CD4-positive, alpha-beta T cell treated with Interferon gamma for 1 hour (primary cell): ENCODE results near the gene FREM1.

Source experiments
- DNase-seq: peaks from one replicate; pipeline ENCODE4 v3.0.0-alpha.2; 2020

The FREM1 gene

GRCh38 chr9:14813336-14814248, 96.6 kb downstream of the FREM1 start:
- no peak for DNase-seq

- DNase-seq, result no peak
Measured at GRCh38 chr9:14812806-14813205, 97.4 kb downstream of the FREM1 start.

- DNase-seq, result no peak
Measured at GRCh38 chr9:14811844-14812243, 98.4 kb downstream of the FREM1 start.

- DNase-seq, result no peak
Measured at GRCh38 chr9:14806941-14807520, 103.2 kb downstream of the FREM1 start.

- no peak for DNase-seq
Measured at GRCh38 chr9:14799030-14799429, 111.2 kb downstream of the FREM1 start.

- DNase-seq, result no peak
Measured at GRCh38 chr9:14797435-14797834, 112.8 kb downstream of the FREM1 start.

- DNase-seq, result no peak
Measured at GRCh38 chr9:14793389-14793788, 116.8 kb downstream of the FREM1 start.

GRCh38 chr9:14790628-14791027, 119.6 kb downstream of the FREM1 start:
- DNase-seq, result no peak

- DNase-seq, result no peak
Measured at GRCh38 chr9:14788846-14789245, 121.4 kb downstream of the FREM1 start.

GRCh38 chr9:14783358-14783757, 126.9 kb downstream of the FREM1 start:
- DNase-seq, result no peak

GRCh38 chr9:14782286-14783051, 127.8 kb downstream of the FREM1 start:
- DNase-seq, result no peak

- no peak for DNase-seq
Measured at GRCh38 chr9:14780693-14781092, 129.5 kb downstream of the FREM1 start.

GRCh38 chr9:14780251-14780650, 130.0 kb downstream of the FREM1 start:
- no peak for DNase-seq

- DNase-seq, result no peak
Measured at GRCh38 chr9:14779566-14780022, 130.6 kb downstream of the FREM1 start.

GRCh38 chr9:14778565-14778964, 131.7 kb downstream of the FREM1 start:
- DNase-seq, result no peak

GRCh38 chr9:14775917-14776316, 134.3 kb downstream of the FREM1 start:
- DNase-seq, result no peak

- DNase-seq, result no peak
Measured at GRCh38 chr9:14770592-14770991, 139.6 kb downstream of the FREM1 start.

GRCh38 chr9:14769230-14769571, 141.0 kb downstream of the FREM1 start:
- DNase-seq, result no peak

- no peak for DNase-seq
Measured at GRCh38 chr9:14768405-14769229, 141.6 kb downstream of the FREM1 start.

GRCh38 chr9:14766299-14766698, 143.9 kb downstream of the FREM1 start:
- no peak for DNase-seq

- no peak for DNase-seq
Measured at GRCh38 chr9:14761584-14761983, 148.6 kb downstream of the FREM1 start.

GRCh38 chr9:14760060-14760459, 150.2 kb downstream of the FREM1 start:
- DNase-seq, result no peak

GRCh38 chr9:14756291-14756690, 153.9 kb downstream of the FREM1 start:
- DNase-seq, result no peak
